GM23248 (cell line): ENCODE data around the gene IL7R. TPM values are rescaled to one million over a fixed set of nuclear protein-coding genes. Genes with fewer than 3 reads are reported as not detected.
A peak's percentile ranks its signal among the peaks of the same experiment; 100 is the strongest.

Experiments used
- DNase-seq: peaks from one replicate; pipeline ENCODE4 v3.0.0-alpha.2; 2015
- H2AFZ ChIP-seq: fragments of 200-600 bp; sonication (generic); 2 replicates; pipeline ENCODE4 v1.6.1; 2016; ENCODE audit warnings: antibody characterized with exemption
- H3F3A ChIP-seq: fragments of 200-600 bp; sonication (generic); 2 replicates; pipeline ENCODE4 v1.6.1; 2016; ENCODE audit warnings: mild to moderate bottlenecking, antibody characterized with exemption, mixed run types; ENCODE audit not compliant: insufficient read depth
- H3K27ac ChIP-seq: fragments of 200-600 bp; sonication (generic); 2 replicates; pipeline ENCODE4 v1.5.1; 2016; ENCODE audit warnings: mild to moderate bottlenecking
- H3K27me3 ChIP-seq: fragments of 200-600 bp; sonication (generic); replicated peaks from 2 replicates; pipeline ENCODE4 v1.6.1; 2016; ENCODE audit warnings: mild to moderate bottlenecking; ENCODE audit not compliant: insufficient read depth
- H3K36me3 ChIP-seq: fragments of 200-600 bp; sonication (generic); 2 replicates; pipeline ENCODE4 v1.6.1; 2016; ENCODE audit warnings: low read depth, mild to moderate bottlenecking
- H3K4me1 ChIP-seq: fragments of 200-600 bp; sonication (generic); 2 replicates; pipeline ENCODE4 v1.6.1; 2016; ENCODE audit warnings: mild to moderate bottlenecking; ENCODE audit not compliant: insufficient read depth
- H3K4me2 ChIP-seq: fragments of 200-600 bp; sonication (generic); one replicate; pipeline ENCODE4 v1.6.1; 2016; ENCODE audit warnings: mild to moderate bottlenecking; ENCODE audit not compliant: unreplicated experiment
- H3K4me3 ChIP-seq: fragments of 200-600 bp; sonication (generic); 2 replicates; pipeline ENCODE4 v1.5.1; 2016; ENCODE audit warnings: mild to moderate bottlenecking
- H3K79me2 ChIP-seq: fragments of 200-600 bp; sonication (generic); 2 replicates; pipeline ENCODE4 v1.6.1; 2016; ENCODE audit warnings: mild to moderate bottlenecking; ENCODE audit not compliant: insufficient read depth
- H3K9ac ChIP-seq: fragments of 200-600 bp; sonication (generic); 2 replicates; pipeline ENCODE4 v1.6.1; 2016; ENCODE audit warnings: mild to moderate bottlenecking
- H3K9me2 ChIP-seq: fragments of 200-600 bp; sonication (generic); 2 replicates; pipeline ENCODE4 v1.6.1; 2016; ENCODE audit warnings: mixed run types, mild to moderate bottlenecking, moderate library complexity; ENCODE audit not compliant: insufficient read depth
- H3K9me3 ChIP-seq: fragments of 200-600 bp; sonication (generic); one replicate; pipeline ENCODE4 v1.6.1; 2017; ENCODE audit warnings: low read depth
- H4K20me1 ChIP-seq: fragments of 200-600 bp; sonication (generic); 2 replicates; pipeline ENCODE4 v1.6.0; 2016; ENCODE audit not compliant: insufficient read depth
- EZH2 ChIP-seq: fragments of 200-600 bp; sonication (generic); IDR thresholded peaks from 2 replicates; pipeline ENCODE4 v1.6.1; 2018; ENCODE audit warnings: antibody characterized with exemption, mild to moderate bottlenecking; ENCODE audit not compliant: insufficient read depth, poor library complexity, severe bottlenecking
- EZH2phosphoT487 ChIP-seq: fragments of 200-600 bp; sonication (generic); IDR thresholded peaks from 2 replicates; pipeline ENCODE4 v1.6.1; 2018; ENCODE audit warnings: antibody characterized with exemption, moderate library complexity, mild to moderate bottlenecking, low read depth; ENCODE audit not compliant: insufficient read depth
- WGBS, 2 experiments: methylation state at CpG; one replicate each; pipeline ENCODE4 v1.1.6; 2015 to 2017; ENCODE audit warnings: low lambda C conversion rate in 2 of 2, low coverage in 1 of 2; ENCODE audit errors: missing lambda C conversion rate in 2 of 2; 5-methylcytosine and 5-hydroxymethylcytosine counted together
- in situ Hi-C: fragments of 300-500 bp; cut with MboI; formaldehyde crosslinking; loops from 2 replicates; pipeline ENCODE4 v1.15.0; 2020
- polyA plus RNA-seq: library from polyadenylated mRNA; unstranded; fragments of >200 nt; fragmentation: Nextera tagmentation; extraction: Ambion mirVana; gene quantifications from 2 replicates; pipeline ENCODE4 v1.2.1, GENCODE V29; 2016
- total RNA-seq: library from RNA; depleted of rRNA; stranded (reverse); fragments of >200 nt; shearing (Covaris generic); gene quantifications from 2 replicates; pipeline ENCODE4 v1.2.3, GENCODE V29; 2014

The IL7R gene
- total and polyA plus RNA-seq, 2 experiments from 2014 or later, result 10.9 to 16.9 TPM

- H3K4me2 ChIP-seq, result no peak overlapping the region
These were observed 9.2 kb upstream of the IL7R start for GRCh38 chr5:35847491-35847890.

DNA sequence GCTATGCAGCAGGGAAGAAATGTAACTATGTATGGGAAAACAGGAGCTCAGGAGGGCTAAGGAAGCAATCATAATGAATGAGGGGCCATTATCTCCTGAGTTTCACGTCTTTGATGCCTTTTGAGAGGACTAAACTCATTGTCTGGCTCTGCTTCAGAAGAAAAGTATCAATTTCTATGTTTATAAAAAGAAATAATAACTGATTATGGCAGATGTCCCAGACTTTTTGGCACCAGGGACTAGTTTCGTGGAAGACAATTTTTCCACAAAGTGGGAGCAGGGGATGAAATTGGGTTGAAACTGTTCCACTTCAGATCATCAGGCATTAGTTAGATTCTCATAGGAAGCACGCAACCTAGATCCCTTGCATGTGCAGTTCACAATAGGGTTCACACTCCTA lies 8.7 kb upstream of the IL7R start:
- H3K9ac ChIP-seq, result no peak overlapping the region
- no peaks in the 10 kb centered on the region for H4K20me1 ChIP-seq
- H3K9me3 ChIP-seq, result no peaks in the 10 kb centered on the region
- no peak for DNase-seq
- no peaks in the 10 kb centered on the region for H3K36me3 ChIP-seq
- no peak overlapping the region for H2AFZ ChIP-seq
- H3F3A ChIP-seq, result peaks cover 12% of the 10 kb centered on the region
- peaks cover 13% of the 10 kb centered on the region; the same call in 1 of the 2 replicates for H3K4me1 ChIP-seq
- H3K9me2 ChIP-seq, result no peaks in the 10 kb centered on the region
- in situ Hi-C loops, result no loop called here
- 68 to 81% methylated on average over 3 of the region's 3 CpGs for WGBS, 2 experiments
- no peak overlapping the region for H3K4me2 ChIP-seq
- TF ChIP-seq EZH2, result no peak
- no peak for TF ChIP-seq EZH2phosphoT487
- no peaks in the 10 kb centered on the region for H3K27me3 ChIP-seq
- no peak overlapping the region for H3K27ac ChIP-seq
- H3K4me3 ChIP-seq, result no peak overlapping the region
- H3K79me2 ChIP-seq, result no peaks in the 10 kb centered on the region

More at GRCh38 chr5:35847491-35847890, 9.2 kb upstream of the IL7R start:
- no peaks in the 10 kb centered on the region for H3K36me3 ChIP-seq
- H3K9ac ChIP-seq, result no peak overlapping the region
- peaks cover 9% of the 10 kb centered on the region; the same call in 1 of the 2 replicates for H3K4me1 ChIP-seq
- H3K9me3 ChIP-seq, result no peaks in the 10 kb centered on the region
- no peaks in the 10 kb centered on the region for H3K9me2 ChIP-seq
- H3F3A ChIP-seq, result peaks cover 12% of the 10 kb centered on the region
- no peak for DNase-seq
- no peak overlapping the region for H3K4me3 ChIP-seq
- TF ChIP-seq EZH2phosphoT487, result no peak
- no peak for TF ChIP-seq EZH2
- H3K27me3 ChIP-seq, result no peaks in the 10 kb centered on the region
- in situ Hi-C loops, result no loop called here
- no peaks in the 10 kb centered on the region for H3K79me2 ChIP-seq
- H4K20me1 ChIP-seq, result no peaks in the 10 kb centered on the region
- no peak overlapping the region for H3K27ac ChIP-seq
- H2AFZ ChIP-seq, result no peak overlapping the region

GRCh38 chr5:35849860-35850259 lies 6.8 kb upstream of the IL7R start:
- Histone ChIP-seq H2AFZ (peak overlapping the region; percentile 22; the same call in 1 of the 2 replicates), H3K27ac (no peak overlapping the region), H3K36me3 (no peaks in the 10 kb centered on the region), H3K4me2 (no peak overlapping the region), H3F3A (peaks cover 12% of the 10 kb centered on the region), H3K4me3 (no peak overlapping the region), H4K20me1 (no peaks in the 10 kb centered on the region), H3K9ac (no peak overlapping the region), H3K4me1 (peaks cover 13% of the 10 kb centered on the region; the same call in 1 of the 2 replicates), H3K9me2 (no peaks in the 10 kb centered on the region), H3K27me3 (no peaks in the 10 kb centered on the region), H3K9me3 (no peaks in the 10 kb centered on the region), H3K79me2 (no peaks in the 10 kb centered on the region)
- in situ Hi-C loops, result no loop called here
- DNase-seq, result no peak
- WGBS, 2 experiments, result 73 to 76% methylated on average over 6 of the region's 6 CpGs
- no peak for TF ChIP-seq EZH2
- TF ChIP-seq EZH2phosphoT487, result no peak

- in situ Hi-C loops, result no loop called here
- Histone ChIP-seq H3K27ac (no peak overlapping the region), H3F3A (peaks cover 22% of the 10 kb centered on the region), H3K4me3 (peak overlapping the region; percentile 73), H3K4me1 (peaks cover 24% of the 10 kb centered on the region), H3K9me3 (no peaks in the 10 kb centered on the region), H3K79me2 (no peaks in the 10 kb centered on the region), H3K36me3 (no peaks in the 10 kb centered on the region), H3K9me2 (no peaks in the 10 kb centered on the region), H2AFZ (peak overlapping the region; percentile 84), H3K9ac (peak overlapping the region; percentile 46), H4K20me1 (no peaks in the 10 kb centered on the region), H3K4me2 (peak overlapping the region; percentile 90), H3K27me3 (no peaks in the 10 kb centered on the region)
- TF ChIP-seq EZH2 (no peak), EZH2phosphoT487 (no peak)
- peak; percentile 77 for DNase-seq
- 13 to 17% methylated on average over 8 of the region's 8 CpGs for WGBS, 2 experiments
These were observed 5.6 kb upstream of the IL7R start for GRCh38 chr5:35850967-35851680.
